Suprapubic skin (tissue), 4 donors: Measurements from ENCODE around the gene SNRPB. TPM values are rescaled to one million over a fixed set of nuclear protein-coding genes. Genes with fewer than 3 reads are reported as not detected.

Source experiments
- DNase-seq, 2 donors: peaks; one replicate each; pipeline ENCODE4 v3.0.0-alpha.2; 2019; ENCODE audit warnings: low spot score in 2 of 2
- H3K27ac ChIP-seq: fragments of 200-600 bp; sonication (generic); one replicate; pipeline ENCODE4 v1.5.1; 2019
- H3K27me3 ChIP-seq: fragments of 200-600 bp; sonication (generic); one replicate; pipeline ENCODE4 v1.5.1; 2019
- H3K36me3 ChIP-seq: fragments of 200-600 bp; sonication (generic); one replicate; pipeline ENCODE4 v1.5.1; 2019
- H3K4me1 ChIP-seq: fragments of 200-600 bp; sonication (generic); one replicate; pipeline ENCODE4 v1.5.1; 2019
- H3K4me3 ChIP-seq: fragments of 200-600 bp; sonication (generic); one replicate; pipeline ENCODE4 v1.5.1; 2019; ENCODE audit warnings: mild to moderate bottlenecking
- H3K9me3 ChIP-seq: fragments of 200-600 bp; sonication (generic); one replicate; pipeline ENCODE4 v1.5.1; 2019
- EP300 ChIP-seq: sonication (generic); formaldehyde crosslinking; IDR thresholded peaks from one replicate; pipeline ENCODE4 v1.6.1; 2017; ENCODE audit warnings: antibody characterized with exemption
- POLR2A ChIP-seq, 2 donors: fragments of 450-650 bp; IDR thresholded peaks; one replicate each; pipeline ENCODE4 v1.6.1; 2017; ENCODE audit warnings: antibody characterized with exemption in 2 of 2, mild to moderate bottlenecking in 2 of 2, moderate library complexity in 2 of 2
- POLR2AphosphoS5 ChIP-seq, 3 donors: sonication (generic); formaldehyde crosslinking; IDR thresholded peaks; one replicate each; pipeline ENCODE4 v1.6.1; 2017; ENCODE audit warnings: antibody characterized with exemption in 3 of 3
- WGBS: methylation state at CpG from one replicate; pipeline ENCODE4 v1.1.5; 2018; 5-methylcytosine and 5-hydroxymethylcytosine counted together
- total RNA-seq, 4 donors: library from RNA; depleted of rRNA; stranded (reverse); fragments of >200 nt; gene quantifications; one replicate each; pipeline ENCODE4 v1.1.0, GENCODE V29; 2016
- TF ChIP-seq, protein P1 (sequence below), 2 donors: fragments of 200-600 bp in 1 of 2; fragments of 450-650 bp in 1 of 2; sonication (generic) in 1 of 2; IDR thresholded peaks; one replicate each; pipeline ENCODE4 v1.5.1; 2016 to 2019; ENCODE audit warnings: antibody characterized with exemption in 2 of 2, mild to moderate bottlenecking in 1 of 2, moderate library complexity in 1 of 2

Gene SNRPB
- total RNA-seq, 4 donors from 2014 or later = 133 to 250 (median 221) TPM

DNA sequence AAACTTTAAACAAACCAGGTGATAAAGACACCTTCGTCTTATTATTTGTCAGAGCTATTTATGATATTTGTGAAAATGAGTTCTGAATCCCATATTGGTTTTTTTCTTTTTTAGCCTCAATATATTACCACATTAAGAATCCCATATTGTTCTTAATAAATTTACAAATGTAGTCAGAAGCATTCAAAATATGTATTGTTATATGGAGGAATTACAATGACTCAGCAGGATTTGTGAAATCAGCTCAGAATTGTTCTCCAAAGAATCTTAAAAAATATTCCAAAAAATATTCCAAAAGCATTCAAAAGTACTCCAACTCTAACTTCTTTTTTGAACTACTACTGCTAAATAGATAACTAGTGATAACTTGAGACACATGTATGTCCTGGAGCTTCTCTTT is 44.6 kb upstream of the SNRPB start:
- H3K9me3 ChIP-seq = no peaks in the 10 kb centered on the region
- H3K4me1 ChIP-seq = no peaks in the 10 kb centered on the region
- no peak overlapping the region for H3K27ac ChIP-seq
- H3K4me3 ChIP-seq = no peak overlapping the region
- no peaks in the 10 kb centered on the region for H3K27me3 ChIP-seq
- no peak for DNase-seq
- no peaks in the 10 kb centered on the region for H3K36me3 ChIP-seq
- 92% methylated on average over 1 of the region's 1 CpG for WGBS
- no peak for TF ChIP-seq POLR2A (IDR thresholded peaks at IDR 0.05)

DNA sequence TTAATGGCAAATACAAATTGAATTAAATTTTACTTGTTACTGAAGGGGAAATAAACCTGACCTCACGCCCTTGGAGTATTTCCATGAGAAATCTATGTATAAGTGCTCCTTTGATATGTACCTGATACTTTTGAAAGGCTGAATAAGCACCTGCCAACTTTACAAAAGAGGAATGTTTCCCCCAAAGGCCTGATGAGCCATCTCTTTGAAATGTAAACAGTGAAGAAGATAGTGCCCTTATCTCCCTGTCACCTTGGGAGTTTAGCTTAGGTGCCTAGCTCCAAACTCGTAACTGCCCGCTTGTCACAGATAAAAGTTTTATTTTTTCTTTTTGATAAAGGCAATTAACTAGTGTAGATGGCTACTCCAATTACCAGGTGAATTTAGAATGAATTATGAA is 39.2 kb upstream of the SNRPB start:
- Histone ChIP-seq H3K4me3 (peak overlapping the region; percentile 79), H3K9me3 (no peaks in the 10 kb centered on the region), H3K27me3 (no peaks in the 10 kb centered on the region), H3K36me3 (no peaks in the 10 kb centered on the region), H3K4me1 (peaks cover 18% of the 10 kb centered on the region), H3K27ac (no peak overlapping the region)
- DNase-seq = no peak
- WGBS = 92% methylated on average over 3 of the region's 3 CpGs
- TF ChIP-seq POLR2AphosphoS5 (IDR thresholded peaks at IDR 0.05) (no peak), POLR2A (IDR thresholded peaks at IDR 0.05) (no peak), EP300 (no peak)
- TF ChIP-seq, protein P1, sequence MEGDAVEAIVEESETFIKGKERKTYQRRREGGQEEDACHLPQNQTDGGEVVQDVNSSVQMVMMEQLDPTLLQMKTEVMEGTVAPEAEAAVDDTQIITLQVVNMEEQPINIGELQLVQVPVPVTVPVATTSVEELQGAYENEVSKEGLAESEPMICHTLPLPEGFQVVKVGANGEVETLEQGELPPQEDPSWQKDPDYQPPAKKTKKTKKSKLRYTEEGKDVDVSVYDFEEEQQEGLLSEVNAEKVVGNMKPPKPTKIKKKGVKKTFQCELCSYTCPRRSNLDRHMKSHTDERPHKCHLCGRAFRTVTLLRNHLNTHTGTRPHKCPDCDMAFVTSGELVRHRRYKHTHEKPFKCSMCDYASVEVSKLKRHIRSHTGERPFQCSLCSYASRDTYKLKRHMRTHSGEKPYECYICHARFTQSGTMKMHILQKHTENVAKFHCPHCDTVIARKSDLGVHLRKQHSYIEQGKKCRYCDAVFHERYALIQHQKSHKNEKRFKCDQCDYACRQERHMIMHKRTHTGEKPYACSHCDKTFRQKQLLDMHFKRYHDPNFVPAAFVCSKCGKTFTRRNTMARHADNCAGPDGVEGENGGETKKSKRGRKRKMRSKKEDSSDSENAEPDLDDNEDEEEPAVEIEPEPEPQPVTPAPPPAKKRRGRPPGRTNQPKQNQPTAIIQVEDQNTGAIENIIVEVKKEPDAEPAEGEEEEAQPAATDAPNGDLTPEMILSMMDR (IDR thresholded peaks at IDR 0.05) = no peak

DNA sequence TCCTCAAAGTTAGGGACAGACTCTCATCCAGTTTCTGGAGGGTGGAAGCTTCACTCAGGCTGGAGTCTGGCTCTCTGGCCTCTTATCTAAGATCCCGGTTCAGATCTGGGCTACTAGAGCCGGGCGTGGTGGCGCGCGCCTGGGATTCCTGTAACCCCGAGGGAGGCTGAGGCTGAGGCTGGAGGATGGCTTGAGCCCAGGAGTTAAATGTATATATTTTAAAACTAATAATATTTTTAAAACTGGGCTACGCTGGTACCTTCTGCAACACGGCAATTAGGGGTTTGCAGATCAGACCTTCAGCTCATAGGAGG is 38.8 kb upstream of the SNRPB start:
- Histone ChIP-seq H3K9me3 (no peaks in the 10 kb centered on the region), H3K27me3 (no peaks in the 10 kb centered on the region), H3K36me3 (no peaks in the 10 kb centered on the region), H3K4me3 (peak overlapping the region; percentile 79), H3K4me1 (peaks cover 18% of the 10 kb centered on the region), H3K27ac (peak overlapping the region; percentile 80)
- DNase-seq = no peak
- TF ChIP-seq, protein P1 (IDR thresholded peaks at IDR 0.05) = no peak
- no peak for TF ChIP-seq POLR2AphosphoS5 (IDR thresholded peaks at IDR 0.05)
- TF ChIP-seq EP300 = no peak
- no peak for TF ChIP-seq POLR2A (IDR thresholded peaks at IDR 0.05)
- 61% methylated on average over 9 of the region's 9 CpGs for WGBS

DNA sequence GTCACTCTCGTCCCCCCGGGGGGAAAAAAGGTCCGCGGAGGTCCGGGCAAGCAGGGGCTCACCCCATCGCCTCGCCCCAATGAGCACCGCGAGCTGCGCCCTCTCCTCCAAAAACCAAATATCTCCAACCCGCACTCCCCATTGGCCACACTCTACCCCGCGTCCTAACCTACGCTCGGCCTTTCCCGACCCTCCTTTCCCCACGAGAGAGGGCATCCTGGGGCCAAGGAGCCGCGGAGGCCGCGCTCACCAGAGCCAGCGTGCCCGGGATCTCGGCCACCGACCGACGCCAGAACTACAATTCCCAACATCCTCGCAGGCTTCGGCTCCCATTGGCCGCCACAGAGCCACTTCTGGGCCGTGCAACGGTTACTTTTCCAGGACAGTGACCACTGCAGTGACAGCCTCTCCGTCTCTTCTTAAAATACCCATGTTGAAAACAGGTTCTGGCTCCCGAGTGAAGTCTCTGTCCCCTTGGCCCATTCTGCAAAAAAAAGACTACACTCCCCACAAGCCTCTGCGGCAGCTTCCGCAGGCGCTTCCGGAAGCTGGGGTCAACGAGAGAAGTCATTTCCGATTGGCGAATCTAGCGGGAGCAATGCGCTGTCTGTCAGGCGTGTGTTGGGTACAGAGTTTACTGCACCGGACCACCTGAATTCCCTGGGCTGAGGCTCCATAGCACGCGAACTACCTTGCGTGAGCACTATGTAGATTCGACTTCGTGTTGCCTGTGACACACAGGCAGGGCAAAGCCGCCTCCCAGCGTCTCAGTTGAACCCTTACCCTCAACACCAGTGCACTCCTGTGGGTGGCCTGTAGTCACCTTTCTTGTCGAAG is 38.3 kb upstream of the SNRPB start, which contains the start of gene ZNF343:
Gene ZNF343 (minus strand): TSS at position 285 of the 837 bp plus-strand sequence. CDS start 15,020 bp downstream, outside the sequence.
- under 1% methylated on average over 37 of the region's 53 CpGs for WGBS
- Histone ChIP-seq H3K4me1 (peaks cover 18% of the 10 kb centered on the region), H3K4me3 (peak within 1 kb of the TSS; percentile 79), H3K27me3 (no peaks in the 10 kb centered on the region), H3K9me3 (no peaks in the 10 kb centered on the region), H3K36me3 (no peaks in the 10 kb centered on the region), H3K27ac (peak within 1 kb of the TSS; percentile 80)
- no peak for TF ChIP-seq EP300
- peak in 1 of 2 donors; percentile 22 for TF ChIP-seq POLR2A (IDR thresholded peaks at IDR 0.05)
- TF ChIP-seq, protein P1 (IDR thresholded peaks at IDR 0.05) = no peak
- TF ChIP-seq POLR2AphosphoS5 (IDR thresholded peaks at IDR 0.05) = peak in 1 of 3 donors; percentile 6
- DNase-seq = peak; percentile 86 to 89

DNA sequence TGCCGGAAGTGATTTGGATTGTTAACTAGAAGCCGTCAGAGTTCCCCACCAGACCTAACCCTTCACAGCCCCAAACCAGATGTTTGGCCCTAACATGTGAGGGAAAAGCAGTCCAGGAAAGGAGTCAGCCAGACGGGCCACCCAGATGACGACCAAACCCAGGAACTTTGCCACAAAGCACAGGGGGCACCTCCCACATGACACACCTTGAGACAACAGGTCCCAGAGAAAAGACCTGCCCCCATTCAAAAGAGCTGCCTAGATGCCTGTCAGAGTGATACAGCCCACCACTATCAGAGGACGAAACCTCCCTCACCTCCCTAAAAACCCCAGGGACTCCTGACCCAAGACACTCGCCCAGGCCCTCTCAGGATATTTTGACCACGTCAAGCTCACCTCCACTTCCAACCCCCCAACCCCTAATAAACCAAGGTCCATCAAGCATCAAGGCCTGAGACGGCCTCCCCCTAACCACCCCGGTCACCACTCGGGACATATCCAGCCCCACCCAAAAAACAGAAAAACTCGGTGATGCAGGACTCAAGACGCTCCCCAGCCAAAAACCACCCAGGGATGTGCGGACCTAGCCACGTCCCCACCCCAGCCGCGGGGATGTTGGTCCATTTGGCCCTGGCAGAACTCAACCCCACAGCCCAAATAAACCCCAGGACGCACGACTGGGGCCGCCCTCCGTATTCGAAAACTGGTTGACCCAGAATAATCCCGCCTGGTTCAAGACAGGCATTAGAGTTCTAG is 37.5 kb upstream of the SNRPB start:
- H3K27ac ChIP-seq = peak overlapping the region; percentile 80
- H3K27me3 ChIP-seq = no peaks in the 10 kb centered on the region
- WGBS = 7% methylated on average over 16 of the region's 22 CpGs
- DNase-seq = peak in 1 of 2 donors; percentile 66
- peak overlapping the region; percentile 79 for H3K4me3 ChIP-seq
- no peaks in the 10 kb centered on the region for H3K9me3 ChIP-seq
- H3K4me1 ChIP-seq = peaks cover 18% of the 10 kb centered on the region
- no peaks in the 10 kb centered on the region for H3K36me3 ChIP-seq
- TF ChIP-seq POLR2A (IDR thresholded peaks at IDR 0.05) (no peak), POLR2AphosphoS5 (IDR thresholded peaks at IDR 0.05) (no peak), EP300 (no peak)
- TF ChIP-seq, protein P1 (IDR thresholded peaks at IDR 0.05) = no peak
